ENCODE measurements around the gene EIF5A.

GRCh38 chr17:7260151-7260550 is 47.3 kb upstream of the EIF5A start:
- TF ChIP-seq CTCF (IDR thresholded peaks at IDR 0.05; ENCODE audit: extremely low read depth in 1 of 2, insufficient read depth in 1 of 2, low read depth in 1 of 2, low read length in 2 of 2) (no peak), POLR2AphosphoS5 (IDR thresholded peaks at IDR 0.05; ENCODE audit: insufficient read depth, low read depth, low read length) (peak; percentile 4), POLR2A (IDR thresholded peaks at IDR 0.05; ENCODE audit: low read depth, low read length) (no peak), EZH2 (IDR thresholded peaks at IDR 0.05; ENCODE audit: borderline replicate concordance, low read depth, low read length, severe bottlenecking) (no peak), MYC (IDR thresholded peaks at IDR 0.05; ENCODE audit: low read depth, low read length) (no peak)

Measured in endothelial cell of umbilical vein (primary cell).